Right lobe of liver (tissue), 6 donors: Measurements from ENCODE around the gene LGALS3BP. TPM values are rescaled to one million over a fixed set of nuclear protein-coding genes. Genes with fewer than 3 reads are reported as not detected.
A peak's percentile ranks its signal among the peaks of the same experiment; 100 is the strongest.

Experiments used
- ATAC-seq, 4 donors: fragments of 200-7000 bp; cut with Tn5 transposase; one replicate each; pipeline ENCODE4 v1.9.1; 2020; ENCODE audit warnings: mild to moderate bottlenecking in 4 of 4, moderate library complexity in 4 of 4
- DNase-seq, 3 donors: peaks; one replicate each; pipeline ENCODE4 v3.0.0-alpha.2; 2020
- H3K27ac ChIP-seq, 3 donors: fragments of 200-600 bp; one replicate each; pipeline ENCODE4 v1.8.0; 2022
- H3K27me3 ChIP-seq, 2 donors: fragments of 200-600 bp; one replicate each; pipeline ENCODE4 v1.8.0; 2022
- H3K36me3 ChIP-seq, 4 donors: fragments of 200-600 bp; sonication (generic) in 1 of 4; one replicate each; pipeline versions ENCODE4 v1.5.1 to v1.8.0; 2017 to 2022; ENCODE audit warnings: control low read depth in 1 of 4
- H3K4me1 ChIP-seq, 4 donors: fragments of 200-600 bp; sonication (generic) in 1 of 4; one replicate each; pipeline versions ENCODE4 v1.5.1 to v1.8.0; 2017 to 2022; ENCODE audit warnings: control low read depth in 1 of 4
- H3K4me3 ChIP-seq, 3 donors: fragments of 200-600 bp; one replicate each; pipeline ENCODE4 v1.8.0; 2022
- H3K9me3 ChIP-seq, 4 donors: fragments of 200-600 bp; sonication (generic) in 1 of 4; one replicate each; pipeline versions ENCODE4 v1.5.1 to v1.8.0; 2017 to 2022; ENCODE audit warnings: control low read depth in 1 of 4
- POLR2A ChIP-seq: fragments of 450-650 bp; IDR thresholded peaks from one replicate; pipeline ENCODE4 v1.6.1; 2017; ENCODE audit warnings: antibody characterized with exemption, mild to moderate bottlenecking
- WGBS: methylation state at CpG from one replicate; pipeline ENCODE4 v1.1.6; 2018; ENCODE audit warnings: low coverage, low lambda C conversion rate; ENCODE audit not compliant: insufficient coverage; ENCODE audit errors: missing lambda C conversion rate; 5-methylcytosine and 5-hydroxymethylcytosine counted together
- intact Hi-C, 2 donors: fragments of 100-400 bp; cut with DNase I; formaldehyde crosslinking; loops; one replicate each; pipeline versions ENCODE4 v1.11.2 to v1.14.1; 2022
- total RNA-seq, 6 experiments: library from RNA; depleted of rRNA in 2 of 6; stranded (reverse); fragments of >200 nt in 2 of 6; fragmentation: NEBNext Ultra II Directional in 3 of 6; extraction: Animal tissue kit (Norgen Biotek cat#: 25700) in 3 of 6; gene quantifications; one replicate each; pipeline versions ENCODE4 v1.1.0 to v1.2.4, GENCODE V29; 2016 to 2023
- TF ChIP-seq, protein P1 (sequence below), 4 donors: fragments of 200-600 bp in 3 of 4; fragments of 450-650 bp in 1 of 4; IDR thresholded peaks; one replicate each; pipeline versions ENCODE4 v1.5.1 to v1.8.0; 2016 to 2022; ENCODE audit warnings: antibody characterized with exemption in 4 of 4, mild to moderate bottlenecking in 2 of 4
- donor health status: DM: no; HTN: yes; CAD: no.
- donor health status: DM: no; HTN: no; CAD: no.
- donor health status: DM: no; HTN: no; CAD: no.
- donor health status: DM: no; HTN: yes; CAD: no.
- donor health status: DM: no; HTN: yes; CAD: no.

The LGALS3BP gene
- total RNA-seq, 6 experiments from 2014 or later = 82.8 to 257 (median 121) TPM

DNA sequence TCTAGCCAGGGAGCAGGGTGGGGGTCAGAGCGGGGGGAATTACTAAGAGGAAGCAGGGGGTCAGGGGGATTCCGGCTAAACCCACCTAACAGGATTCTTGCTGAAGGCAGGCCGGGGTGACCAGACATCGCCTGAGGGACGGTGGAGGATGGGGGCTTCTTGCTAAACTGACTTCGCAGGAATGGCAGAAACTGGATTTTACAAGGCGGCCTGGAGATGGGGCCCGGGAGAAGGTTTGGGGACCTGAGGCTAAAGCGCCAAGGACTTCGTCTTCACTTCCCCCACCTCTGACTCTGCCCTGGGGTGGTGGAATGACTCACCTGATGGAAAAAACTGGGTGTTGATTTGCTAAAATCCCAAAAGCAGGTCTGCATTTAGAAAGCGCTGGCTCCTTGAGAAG, 23.5 kb downstream of the LGALS3BP start:
- WGBS = 57% methylated on average over 9 of the region's 11 CpGs
- H3K27ac ChIP-seq = no peak overlapping the region
- H3K9me3 ChIP-seq = no peaks in the 10 kb centered on the region
- ATAC-seq (no peak), DNase-seq (no peak)
- no peaks in the 10 kb centered on the region for H3K27me3 ChIP-seq
- H3K4me1 ChIP-seq = no peaks in the 10 kb centered on the region
- no peak overlapping the region for H3K4me3 ChIP-seq
- no peaks in the 10 kb centered on the region for H3K36me3 ChIP-seq
- TF ChIP-seq POLR2A = no peak
- TF ChIP-seq, protein P1, sequence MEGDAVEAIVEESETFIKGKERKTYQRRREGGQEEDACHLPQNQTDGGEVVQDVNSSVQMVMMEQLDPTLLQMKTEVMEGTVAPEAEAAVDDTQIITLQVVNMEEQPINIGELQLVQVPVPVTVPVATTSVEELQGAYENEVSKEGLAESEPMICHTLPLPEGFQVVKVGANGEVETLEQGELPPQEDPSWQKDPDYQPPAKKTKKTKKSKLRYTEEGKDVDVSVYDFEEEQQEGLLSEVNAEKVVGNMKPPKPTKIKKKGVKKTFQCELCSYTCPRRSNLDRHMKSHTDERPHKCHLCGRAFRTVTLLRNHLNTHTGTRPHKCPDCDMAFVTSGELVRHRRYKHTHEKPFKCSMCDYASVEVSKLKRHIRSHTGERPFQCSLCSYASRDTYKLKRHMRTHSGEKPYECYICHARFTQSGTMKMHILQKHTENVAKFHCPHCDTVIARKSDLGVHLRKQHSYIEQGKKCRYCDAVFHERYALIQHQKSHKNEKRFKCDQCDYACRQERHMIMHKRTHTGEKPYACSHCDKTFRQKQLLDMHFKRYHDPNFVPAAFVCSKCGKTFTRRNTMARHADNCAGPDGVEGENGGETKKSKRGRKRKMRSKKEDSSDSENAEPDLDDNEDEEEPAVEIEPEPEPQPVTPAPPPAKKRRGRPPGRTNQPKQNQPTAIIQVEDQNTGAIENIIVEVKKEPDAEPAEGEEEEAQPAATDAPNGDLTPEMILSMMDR (IDR thresholded peaks at IDR 0.05) = no peak
- intact Hi-C loops = no loop called here

DNA sequence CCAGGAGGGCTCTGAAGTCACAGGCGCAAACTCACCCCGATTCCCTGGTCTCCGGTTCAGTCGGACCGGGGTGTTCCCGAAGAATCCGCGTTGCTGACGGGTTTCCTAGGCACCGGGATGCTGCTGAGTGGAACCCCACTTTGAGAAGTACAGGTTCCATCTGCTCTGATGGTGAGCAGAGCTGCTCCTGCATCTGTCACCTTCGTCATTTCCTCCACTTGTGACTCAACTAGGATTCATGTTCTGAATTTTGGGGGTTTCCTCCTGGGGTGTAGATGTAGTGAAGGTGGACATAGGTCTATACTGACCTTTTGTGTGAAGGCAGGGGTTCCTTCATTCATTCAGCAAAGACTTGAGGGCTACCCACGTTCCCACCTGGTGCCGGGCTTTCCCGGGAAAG, 25.0 kb downstream of the LGALS3BP start:
- DNase-seq = no peak
- WGBS = no CpG with 5 or more reads among the region's 14 CpGs
- TF ChIP-seq, protein P1 (IDR thresholded peaks at IDR 0.05) = no peak
- TF ChIP-seq POLR2A = no peak

DNA sequence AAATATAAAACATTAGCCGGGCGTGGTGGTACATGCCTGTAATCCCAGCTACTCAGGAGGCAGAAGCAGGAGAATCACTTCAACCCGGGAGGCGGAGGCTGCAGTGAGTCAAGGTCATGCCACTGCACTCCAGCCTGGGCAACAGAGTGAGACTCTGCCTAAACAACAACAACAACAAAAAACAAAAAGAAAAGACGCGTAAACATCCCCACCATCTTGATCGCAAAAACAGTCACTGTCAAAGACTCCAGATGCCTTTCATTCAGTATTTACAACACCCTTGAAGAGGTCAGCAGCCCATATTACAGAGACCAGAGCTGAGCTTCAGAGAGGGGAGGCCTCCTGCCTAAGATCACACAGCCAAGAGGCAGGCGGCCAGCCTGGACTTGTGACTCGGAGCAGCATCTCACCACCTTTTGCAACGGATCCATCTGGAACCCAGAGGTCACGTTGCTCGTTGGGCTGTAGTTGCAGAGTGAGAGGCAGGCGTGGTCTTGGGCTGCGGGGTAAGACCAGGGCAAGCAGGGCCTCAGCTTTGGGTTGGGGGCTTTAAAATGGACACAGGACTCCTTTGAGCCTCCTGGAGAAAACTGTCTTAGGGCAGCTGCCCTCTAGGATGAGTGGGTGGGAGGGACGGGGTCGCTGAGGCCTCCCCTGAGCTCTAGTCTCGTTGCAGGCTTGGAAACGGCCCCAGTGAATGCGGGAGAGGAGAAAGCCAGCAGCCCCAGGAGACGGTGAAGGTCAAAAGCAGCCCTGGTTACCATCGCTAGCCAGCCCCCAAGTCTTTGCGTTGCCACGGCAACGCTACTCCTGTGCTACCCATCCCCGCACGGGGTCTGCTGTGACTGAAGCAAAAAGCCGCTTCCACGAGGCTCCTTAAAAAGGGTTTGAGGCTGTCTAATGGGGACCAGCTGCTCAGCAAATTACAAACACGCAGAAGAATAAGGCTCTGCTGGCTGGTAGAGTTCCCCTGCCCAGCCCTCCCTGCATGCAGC, 26.1 kb downstream of the LGALS3BP start:
- TF ChIP-seq, protein P1 (IDR thresholded peaks at IDR 0.05) = no peak
- intact Hi-C loops = no loop called here
- H3K9me3 ChIP-seq = no peaks in the 10 kb centered on the region
- no peaks in the 10 kb centered on the region for H3K27me3 ChIP-seq
- no peaks in the 10 kb centered on the region for H3K36me3 ChIP-seq
- no peak for DNase-seq
- ATAC-seq = no peak
- H3K27ac ChIP-seq = no peak overlapping the region
- H3K4me3 ChIP-seq = no peak overlapping the region
- 60% methylated on average over 14 of the region's 29 CpGs for WGBS
- H3K4me1 ChIP-seq = no peaks in the 10 kb centered on the region

More for the DNA sequence above, 25.0 kb downstream of the LGALS3BP start:
- Histone ChIP-seq H3K36me3 (no peaks in the 10 kb centered on the region), H3K4me3 (no peak overlapping the region), H3K27ac (no peak overlapping the region), H3K9me3 (no peaks in the 10 kb centered on the region), H3K27me3 (no peaks in the 10 kb centered on the region), H3K4me1 (no peaks in the 10 kb centered on the region)
- intact Hi-C loops = no loop called here
- no peak for ATAC-seq

DNA sequence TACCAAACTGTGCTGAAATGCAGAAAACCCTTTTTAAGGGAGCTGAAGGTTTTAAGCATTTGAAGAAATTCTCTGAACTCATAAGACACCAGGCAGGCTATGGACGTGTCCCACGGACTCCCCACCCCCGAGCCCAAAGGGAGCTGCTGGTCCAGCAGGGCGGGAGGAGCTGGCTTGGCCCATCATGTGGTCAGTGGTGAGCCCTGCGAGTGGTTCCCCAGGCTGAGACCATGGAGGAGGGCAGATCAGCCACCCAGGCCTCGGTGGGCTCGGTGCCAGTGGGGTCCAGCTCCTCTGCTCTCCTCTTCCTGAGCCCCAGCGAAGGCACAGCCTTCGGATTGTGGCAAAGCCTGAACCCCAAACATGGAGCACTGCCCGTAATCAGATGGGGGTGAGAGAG, 27.0 kb downstream of the LGALS3BP start:
- intact Hi-C loops = no loop called here
- no peak overlapping the region for H3K4me3 ChIP-seq
- no peaks in the 10 kb centered on the region for H3K9me3 ChIP-seq
- H3K27me3 ChIP-seq = no peaks in the 10 kb centered on the region
- peak in 1 of 3 donors; percentile 44 for DNase-seq
- no peak for TF ChIP-seq POLR2A
- TF ChIP-seq, protein P1 (IDR thresholded peaks at IDR 0.05) = no peak
- no peak overlapping the region for H3K27ac ChIP-seq
- H3K4me1 ChIP-seq = no peaks in the 10 kb centered on the region
- no peaks in the 10 kb centered on the region for H3K36me3 ChIP-seq
- 60% methylated on average over 1 of the region's 10 CpGs for WGBS
- ATAC-seq = no peak
